H9 (cell line): ENCODE data around the gene SPATA6L. TPM values are rescaled to one million over a fixed set of nuclear protein-coding genes. Genes with fewer than 3 reads are reported as not detected.

Source experiments
- DNase-seq: peaks from one replicate; pipeline ENCODE4 v3.0.0-alpha.2; 2017
- H2AFZ ChIP-seq: one replicate; pipeline ENCODE4 v1.6.1; 2013; ENCODE audit warnings: mild to moderate bottlenecking, low read length, control low read depth, moderate library complexity
- H2AK5ac ChIP-seq: 2 replicates; pipeline ENCODE4 v1.6.1; 2013; ENCODE audit warnings: low read length, control low read depth, mixed read lengths; ENCODE audit not compliant: insufficient read length
- H2BK120ac ChIP-seq: one replicate; pipeline ENCODE4 v1.6.1; 2013; ENCODE audit warnings: low read depth, mild to moderate bottlenecking, low read length, control low read depth, inconsistent platforms; ENCODE audit not compliant: poor library complexity, severe bottlenecking
- H2BK12ac ChIP-seq: 2 replicates; pipeline ENCODE4 v1.6.1; 2013; ENCODE audit warnings: low read length, control low read depth, mixed read lengths, low read depth; ENCODE audit not compliant: insufficient read length
- H2BK15ac ChIP-seq: 2 replicates; pipeline ENCODE4 v1.6.1; 2013; ENCODE audit warnings: low read depth, low read length, control low read depth
- H2BK20ac ChIP-seq: one replicate; pipeline ENCODE4 v1.6.1; 2013; ENCODE audit warnings: low read depth, mild to moderate bottlenecking, low read length, control low read depth, inconsistent platforms; ENCODE audit not compliant: poor library complexity, severe bottlenecking
- H2BK5ac ChIP-seq: 2 replicates; pipeline ENCODE4 v1.6.1; 2013; ENCODE audit warnings: low read length, control low read depth, mixed read lengths; ENCODE audit not compliant: insufficient read length
- H3K14ac ChIP-seq: 2 replicates; pipeline ENCODE4 v1.6.1; 2013; ENCODE audit warnings: low read length, control low read depth; ENCODE audit not compliant: insufficient read depth
- H3K18ac ChIP-seq: 2 replicates; pipeline ENCODE4 v1.6.1; 2013; ENCODE audit warnings: low read depth, mild to moderate bottlenecking, mixed read lengths, low read length, control low read depth; ENCODE audit not compliant: insufficient read length
- H3K23ac ChIP-seq: 2 replicates; pipeline ENCODE4 v1.6.1; 2013; ENCODE audit warnings: low read length, control low read depth, mixed read lengths, low read depth; ENCODE audit not compliant: insufficient read length
- H3K23me2 ChIP-seq: 2 replicates; pipeline ENCODE4 v1.6.1; 2013; ENCODE audit warnings: low read depth, mild to moderate bottlenecking, mixed read lengths, low read length, control low read depth; ENCODE audit not compliant: insufficient read length, poor library complexity, severe bottlenecking
- H3K27ac ChIP-seq: 2 replicates; pipeline ENCODE4 v1.5.1; 2013; ENCODE audit warnings: low read length, control low read depth, mixed read lengths, low read depth; ENCODE audit not compliant: insufficient read length
- H3K27me3 ChIP-seq: 2 replicates; pipeline ENCODE4 v1.6.1; 2013; ENCODE audit warnings: low read length, control low read depth, inconsistent platforms; ENCODE audit not compliant: insufficient read depth
- H3K4ac ChIP-seq: 2 replicates; pipeline ENCODE4 v1.6.1; 2013; ENCODE audit warnings: low read depth, mild to moderate bottlenecking, control low read depth, inconsistent platforms, low read length, moderate library complexity
- H3K4me1 ChIP-seq: 2 replicates; pipeline ENCODE4 v1.6.1; 2013; ENCODE audit warnings: low read length, control low read depth, inconsistent platforms; ENCODE audit not compliant: insufficient read depth
- H3K4me2 ChIP-seq: 2 replicates; pipeline ENCODE4 v1.6.1; 2013; ENCODE audit warnings: low read length, control low read depth, mixed read lengths; ENCODE audit not compliant: insufficient read length, insufficient read depth
- H3K56ac ChIP-seq: 2 replicates; pipeline ENCODE4 v1.6.1; 2013; ENCODE audit warnings: low read depth, mild to moderate bottlenecking, mixed read lengths, low read length, control low read depth; ENCODE audit not compliant: insufficient read length
- H3K79me1 ChIP-seq: 2 replicates; pipeline ENCODE4 v1.6.1; 2013; ENCODE audit warnings: low read depth, mild to moderate bottlenecking, moderate library complexity, low read length, control low read depth, inconsistent platforms; ENCODE audit not compliant: insufficient read depth, poor library complexity, severe bottlenecking
- H3K79me2 ChIP-seq: 2 replicates; pipeline ENCODE4 v1.6.1; 2013; ENCODE audit warnings: low read length, control low read depth, inconsistent platforms; ENCODE audit not compliant: insufficient read depth
- H3K9ac ChIP-seq: 2 replicates; pipeline ENCODE4 v1.6.1; 2013; ENCODE audit warnings: low read length, control low read depth, mixed read lengths; ENCODE audit not compliant: insufficient read length; ENCODE audit errors: extremely low read depth
- H3K9me3 ChIP-seq: one replicate; pipeline ENCODE4 v1.6.1; 2013; ENCODE audit warnings: low read depth, low read length, inconsistent platforms; ENCODE audit not compliant: control insufficient read depth
- H3T11ph ChIP-seq: one replicate; pipeline ENCODE4 v1.6.1; 2013; ENCODE audit warnings: mild to moderate bottlenecking, low read length, control low read depth, inconsistent platforms
- H4K20me1 ChIP-seq: one replicate; pipeline ENCODE4 v1.6.1; 2013; ENCODE audit not compliant: control insufficient read depth, insufficient read length, insufficient read depth
- H4K5ac ChIP-seq: 2 replicates; pipeline ENCODE4 v1.6.1; 2013; ENCODE audit warnings: low read depth, mild to moderate bottlenecking, mixed read lengths, low read length, control low read depth; ENCODE audit not compliant: insufficient read length
- H4K8ac ChIP-seq: replicated peaks from 2 replicates; pipeline ENCODE4 v1.6.1; 2013; ENCODE audit warnings: low read length, control low read depth, mixed read lengths, low read depth; ENCODE audit not compliant: insufficient read length
- H4K91ac ChIP-seq: 2 replicates; pipeline ENCODE4 v1.6.1; 2013; ENCODE audit warnings: low read depth, mild to moderate bottlenecking, moderate library complexity, mixed read lengths, low read length, control low read depth; ENCODE audit not compliant: insufficient read length
- H3K27ac Mint-ChIP-seq, 3 experiments: 2 replicates in 2 of 3; 3 replicates in 1 of 3; pipeline ENCODE4 v1.8.0; 2020 to 2021; ENCODE audit warnings: mixed read lengths in 3 of 3, mild to moderate bottlenecking in 1 of 3, moderate library complexity in 1 of 3
- H3K27me3 Mint-ChIP-seq: 2 replicates; pipeline ENCODE4 v1.8.0; 2021; ENCODE audit warnings: low read depth, mild to moderate bottlenecking, moderate library complexity, mixed read lengths
- H3K36me3 Mint-ChIP-seq, 3 experiments: 2 replicates in 2 of 3; 3 replicates in 1 of 3; pipeline ENCODE4 v1.8.0; 2020 to 2021; ENCODE audit warnings: low read depth in 3 of 3, mixed read lengths in 3 of 3; ENCODE audit not compliant: insufficient read depth in 1 of 3
- H3K4me1 Mint-ChIP-seq, 2 experiments: 2 replicates each; pipeline ENCODE4 v1.8.0; 2020; ENCODE audit warnings: mixed read lengths in 2 of 2
- H3K4me3 Mint-ChIP-seq, 2 experiments: 2 replicates in 1 of 2; 3 replicates in 1 of 2; pipeline ENCODE4 v1.8.0; 2020 to 2021; ENCODE audit warnings: mild to moderate bottlenecking in 2 of 2, mixed read lengths in 2 of 2, moderate library complexity in 1 of 2
- H3K9me3 Mint-ChIP-seq, 2 experiments: 2 replicates in 1 of 2; 3 replicates in 1 of 2; pipeline ENCODE4 v1.8.0; 2020; ENCODE audit warnings: mild to moderate bottlenecking in 2 of 2, mixed read lengths in 2 of 2, moderate library complexity in 1 of 2
- WGBS: extraction: QIAGEN DNeasy Blood & Tissue Kit; methylation state at CpG from one replicate; pipeline ENCODE4 v1.1.7; 2013; ENCODE audit warnings: missing lambda C conversion rate, low lambda C conversion rate, mixed read lengths; ENCODE audit not compliant: insufficient read length; ENCODE audit errors: extremely low coverage; 5-methylcytosine and 5-hydroxymethylcytosine counted together
- total RNA-seq: library from RNA; stranded (reverse); gene quantifications from 2 replicates; pipeline ENCODE4 v1.2.1, GENCODE V29; 2021
- TF ChIP-seq, protein P1 (sequence below): fragments of 200-600 bp; sonication (generic); conservative IDR thresholded peaks from 3 replicates; pipeline ENCODE4 v1.8.0; 2021; ENCODE audit warnings: antibody characterized with exemption, mild to moderate bottlenecking

Gene SPATA6L
- total RNA-seq, 1 experiment from 2014 or later, result 0.87 TPM

- Histone ChIP-seq H4K5ac (no peak overlapping the region), H2AFZ (no peak overlapping the region), H4K8ac (no peak overlapping the region), H2BK15ac (no peak overlapping the region), H3K79me2 (no peaks in the 10 kb centered on the region), H4K91ac (no peak overlapping the region), H3K56ac (no peak overlapping the region), H3K27ac (no peak overlapping the region), H3K4ac (no peak overlapping the region), H3K4me2 (no peak overlapping the region), H3K23me2 (no peaks in the 10 kb centered on the region), H3K14ac (no peak overlapping the region), H3K9ac (no peak overlapping the region), H3K9me3 (no peaks in the 10 kb centered on the region), H3T11ph (no peak overlapping the region), H3K27me3 (no peaks in the 10 kb centered on the region), H2BK120ac (no peak overlapping the region), H2AK5ac (no peak overlapping the region), H4K20me1 (no peaks in the 10 kb centered on the region), H2BK12ac (no peak overlapping the region), H3K79me1 (no peaks in the 10 kb centered on the region), H3K23ac (no peak overlapping the region), H2BK5ac (no peak overlapping the region), H2BK20ac (no peak overlapping the region), H3K4me1 (no peaks in the 10 kb centered on the region), H3K18ac (no peak overlapping the region)
- H3K27me3 Mint-ChIP-seq, result no peaks in the 10 kb centered on the region
- H3K36me3 Mint-ChIP-seq, result peaks cover 0 to 4% (median 0%) of the 10 kb centered on the region in 3 experiments; a peak in 2 of 7 replicates
- no CpG with 5 or more reads among the region's 12 CpGs for WGBS
- TF ChIP-seq, protein P1, sequence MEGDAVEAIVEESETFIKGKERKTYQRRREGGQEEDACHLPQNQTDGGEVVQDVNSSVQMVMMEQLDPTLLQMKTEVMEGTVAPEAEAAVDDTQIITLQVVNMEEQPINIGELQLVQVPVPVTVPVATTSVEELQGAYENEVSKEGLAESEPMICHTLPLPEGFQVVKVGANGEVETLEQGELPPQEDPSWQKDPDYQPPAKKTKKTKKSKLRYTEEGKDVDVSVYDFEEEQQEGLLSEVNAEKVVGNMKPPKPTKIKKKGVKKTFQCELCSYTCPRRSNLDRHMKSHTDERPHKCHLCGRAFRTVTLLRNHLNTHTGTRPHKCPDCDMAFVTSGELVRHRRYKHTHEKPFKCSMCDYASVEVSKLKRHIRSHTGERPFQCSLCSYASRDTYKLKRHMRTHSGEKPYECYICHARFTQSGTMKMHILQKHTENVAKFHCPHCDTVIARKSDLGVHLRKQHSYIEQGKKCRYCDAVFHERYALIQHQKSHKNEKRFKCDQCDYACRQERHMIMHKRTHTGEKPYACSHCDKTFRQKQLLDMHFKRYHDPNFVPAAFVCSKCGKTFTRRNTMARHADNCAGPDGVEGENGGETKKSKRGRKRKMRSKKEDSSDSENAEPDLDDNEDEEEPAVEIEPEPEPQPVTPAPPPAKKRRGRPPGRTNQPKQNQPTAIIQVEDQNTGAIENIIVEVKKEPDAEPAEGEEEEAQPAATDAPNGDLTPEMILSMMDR, result no peak
- DNase-seq, result no peak
- no peaks in the 10 kb centered on the region for H3K9me3 Mint-ChIP-seq
- no peak overlapping the region for H3K4me3 Mint-ChIP-seq
- no peaks in the 10 kb centered on the region for H3K4me1 Mint-ChIP-seq
- no peak overlapping the region; a peak in 1 of 7 replicates for H3K27ac Mint-ChIP-seq
Observed at GRCh38 chr9:4583001-4583400, 83.3 kb downstream of the SPATA6L start.
